Measurements from ENCODE around the gene ASAH2. TPM values are rescaled to one million over a fixed set of nuclear protein-coding genes. Genes with fewer than 3 reads are reported as not detected.
A peak's percentile ranks its signal among the peaks of the same experiment; 100 is the strongest.

ASAH2 gene
- total RNA-seq, 1 experiment from 2014 or later: 7.4 TPM

GRCh38 chr10:50293513-50294313, 42.4 kb upstream of the ASAH2 start:
- ChIA-PET POLR2A (interaction anchor here (0.7 kb wide), 1 partner anchor 17 kb away, joined by 3 read pairs; no protein-coding TSS in a partner anchor), CTCF (no interaction called here)
- peaks cover 7% of the 10 kb centered on the region for H3K36me3 Mint-ChIP-seq (ENCODE audit: insufficient read depth, unreplicated experiment)
- no peak overlapping the region for H3K4me3 Mint-ChIP-seq (ENCODE audit: unreplicated experiment)
- peaks cover 4% of the 10 kb centered on the region for H3K4me1 Mint-ChIP-seq (ENCODE audit: insufficient read depth, unreplicated experiment)
- no TSS peak for BruUV-seq (replicated peaks)
- H3K27me3 Mint-ChIP-seq (ENCODE audit: insufficient read depth, unreplicated experiment): no peaks in the 10 kb centered on the region
- intact Hi-C loops (cut with micrococcal nuclease): loop anchor here (10.0 kb wide), 1 partner anchor 261 kb away; no protein-coding TSS in a partner anchor
- H3K9me3 Mint-ChIP-seq (ENCODE audit: unreplicated experiment): no peaks in the 10 kb centered on the region
- no peak for DNase-seq (ENCODE audit: unreplicated experiment)
- H3K27ac Mint-ChIP-seq (ENCODE audit: low read depth, unreplicated experiment): no peak overlapping the region
- no peak for TF ChIP-seq CTCF (IDR thresholded peaks at IDR 0.05; ENCODE audit: unreplicated experiment)

GRCh38 chr10:50291261-50291850, 40.0 kb upstream of the ASAH2 start:
- intact Hi-C loops (cut with micrococcal nuclease): loop anchor here (1.0 to 10.0 kb wide), 2 partner anchors 130 to 263 kb away; no protein-coding TSS in a partner anchor
- H3K27ac Mint-ChIP-seq (ENCODE audit: low read depth, unreplicated experiment): no peak overlapping the region
- no peaks in the 10 kb centered on the region for H3K27me3 Mint-ChIP-seq (ENCODE audit: insufficient read depth, unreplicated experiment)
- CTCF ChIA-PET: interaction anchor here (1.7 kb wide), 1 partner anchor 130 kb away, joined by 3 read pairs; no protein-coding TSS in a partner anchor
- POLR2A ChIA-PET: interaction anchor here (0.6 to 1.1 kb wide), 2 partner anchors 25 to 129 kb away, joined by 3 read pairs; no protein-coding TSS in a partner anchor
- no peaks in the 10 kb centered on the region for H3K36me3 Mint-ChIP-seq (ENCODE audit: insufficient read depth, unreplicated experiment)
- H3K9me3 Mint-ChIP-seq (ENCODE audit: unreplicated experiment): no peaks in the 10 kb centered on the region
- no peak overlapping the region for H3K4me3 Mint-ChIP-seq (ENCODE audit: unreplicated experiment)
- BruUV-seq (replicated peaks): no TSS peak
- DNase-seq (ENCODE audit: unreplicated experiment): peak; percentile 31
- peak; percentile 29 for TF ChIP-seq CTCF (IDR thresholded peaks at IDR 0.05; ENCODE audit: unreplicated experiment)
- H3K4me1 Mint-ChIP-seq (ENCODE audit: insufficient read depth, unreplicated experiment): peaks cover 4% of the 10 kb centered on the region

- no peaks in the 10 kb centered on the region for H3K27me3 Mint-ChIP-seq (ENCODE audit: insufficient read depth, unreplicated experiment)
- CTCF ChIA-PET: no interaction called here
- H3K36me3 Mint-ChIP-seq (ENCODE audit: insufficient read depth, unreplicated experiment): no peaks in the 10 kb centered on the region
- no peak for TF ChIP-seq CTCF (IDR thresholded peaks at IDR 0.05; ENCODE audit: unreplicated experiment)
- POLR2A ChIA-PET: no interaction called here
- no peaks in the 10 kb centered on the region for H3K9me3 Mint-ChIP-seq (ENCODE audit: unreplicated experiment)
- no peak overlapping the region for H3K4me3 Mint-ChIP-seq (ENCODE audit: unreplicated experiment)
- DNase-seq (ENCODE audit: unreplicated experiment): no peak
- H3K27ac Mint-ChIP-seq (ENCODE audit: low read depth, unreplicated experiment): no peak overlapping the region
- peaks cover 4% of the 10 kb centered on the region for H3K4me1 Mint-ChIP-seq (ENCODE audit: insufficient read depth, unreplicated experiment)
- intact Hi-C loops (cut with micrococcal nuclease): no loop called here
- no TSS peak for BruUV-seq (replicated peaks)
Observed at GRCh38 chr10:50289196-50289595, 37.9 kb upstream of the ASAH2 start.

GRCh38 chr10:50286996-50287803, 35.9 kb upstream of the ASAH2 start:
- Mint-ChIP-seq H3K27ac (ENCODE audit: low read depth, unreplicated experiment) (no peak overlapping the region), H3K4me3 (ENCODE audit: unreplicated experiment) (no peak overlapping the region), H3K4me1 (ENCODE audit: insufficient read depth, unreplicated experiment) (peaks cover under 1% of the 10 kb centered on the region), H3K9me3 (ENCODE audit: unreplicated experiment) (no peaks in the 10 kb centered on the region), H3K36me3 (ENCODE audit: insufficient read depth, unreplicated experiment) (no peaks in the 10 kb centered on the region), H3K27me3 (ENCODE audit: insufficient read depth, unreplicated experiment) (no peaks in the 10 kb centered on the region)
- CTCF ChIA-PET: no interaction called here
- POLR2A ChIA-PET: no interaction called here
- intact Hi-C loops (cut with micrococcal nuclease): no loop called here
- DNase-seq (ENCODE audit: unreplicated experiment): no peak
- TF ChIP-seq CTCF (IDR thresholded peaks at IDR 0.05; ENCODE audit: unreplicated experiment): no peak
- BruUV-seq (replicated peaks): no TSS peak
